RKO (cell line): ENCODE results near the gene C3orf38.
"Not testable (repeated sequence)": the region's sequence is repeated elsewhere in the genome, so short reads cannot be mapped to it uniquely, and the experiment has no call there.

Experiments used
- DNase-seq: peaks from one replicate; pipeline ENCODE4 v3.0.0-alpha.2; 2016; ENCODE audit warnings: low spot score

C3orf38 gene

GRCh38 chr3:88152841-88153240, 3.1 kb downstream of the C3orf38 start:
- no peak for DNase-seq

GRCh38 chr3:88166419-88166971, 16.7 kb downstream of the C3orf38 start:
- no peak for DNase-seq

- DNase-seq, result no peak
Measured at GRCh38 chr3:88167173-88167572, 17.4 kb downstream of the C3orf38 start.

- DNase-seq, result no peak
Measured at GRCh38 chr3:88167704-88168103, 17.9 kb downstream of the C3orf38 start.

- no peak for DNase-seq
Measured at GRCh38 chr3:88168171-88168570, 18.4 kb downstream of the C3orf38 start.

- peak; percentile 79 for DNase-seq
Measured at GRCh38 chr3:88180398-88180999, 30.7 kb downstream of the C3orf38 start.

- DNase-seq, result not testable (repeated sequence)
Measured at GRCh38 chr3:88182165-88182918, 32.6 kb downstream of the C3orf38 start.

GRCh38 chr3:88188436-88188835, 38.7 kb downstream of the C3orf38 start:
- DNase-seq, result no peak

GRCh38 chr3:88189361-88189810, 39.6 kb downstream of the C3orf38 start:
- DNase-seq, result no peak

GRCh38 chr3:88191872-88192409, 42.2 kb downstream of the C3orf38 start:
- DNase-seq, result no peak

GRCh38 chr3:88192631-88193030, 42.9 kb downstream of the C3orf38 start:
- DNase-seq, result no peak

GRCh38 chr3:88195951-88196434, 46.2 kb downstream of the C3orf38 start:
- DNase-seq, result no peak

GRCh38 chr3:88198121-88198520, 48.4 kb downstream of the C3orf38 start:
- DNase-seq, result no peak

GRCh38 chr3:88203642-88204055, 53.9 kb downstream of the C3orf38 start:
- DNase-seq, result peak; percentile 70
